Tibial nerve (tissue), 4 donors: Measurements from ENCODE around the gene BTN1A1.

Source experiments
- EP300 ChIP-seq, 2 donors: sonication (generic); formaldehyde crosslinking; IDR thresholded peaks; one replicate each; pipeline ENCODE4 v1.6.1; 2017; ENCODE audit warnings: antibody characterized with exemption in 2 of 2, mild to moderate bottlenecking in 1 of 2
- POLR2A ChIP-seq, 2 donors: fragments of 450-650 bp; IDR thresholded peaks; one replicate each; pipeline ENCODE4 v1.6.1; 2017; ENCODE audit warnings: antibody characterized with exemption in 2 of 2, mild to moderate bottlenecking in 2 of 2, moderate library complexity in 2 of 2
- TF ChIP-seq, protein P1 (sequence below), 5 experiments: fragments of 200-600 bp in 3 of 5; fragments of 450-650 bp in 2 of 5; sonication (generic) in 3 of 5; IDR thresholded peaks; one replicate each; pipeline ENCODE4 v1.5.1; 2016 to 2019; ENCODE audit warnings: antibody characterized with exemption in 5 of 5, mild to moderate bottlenecking in 3 of 5, moderate library complexity in 2 of 5

DNA sequence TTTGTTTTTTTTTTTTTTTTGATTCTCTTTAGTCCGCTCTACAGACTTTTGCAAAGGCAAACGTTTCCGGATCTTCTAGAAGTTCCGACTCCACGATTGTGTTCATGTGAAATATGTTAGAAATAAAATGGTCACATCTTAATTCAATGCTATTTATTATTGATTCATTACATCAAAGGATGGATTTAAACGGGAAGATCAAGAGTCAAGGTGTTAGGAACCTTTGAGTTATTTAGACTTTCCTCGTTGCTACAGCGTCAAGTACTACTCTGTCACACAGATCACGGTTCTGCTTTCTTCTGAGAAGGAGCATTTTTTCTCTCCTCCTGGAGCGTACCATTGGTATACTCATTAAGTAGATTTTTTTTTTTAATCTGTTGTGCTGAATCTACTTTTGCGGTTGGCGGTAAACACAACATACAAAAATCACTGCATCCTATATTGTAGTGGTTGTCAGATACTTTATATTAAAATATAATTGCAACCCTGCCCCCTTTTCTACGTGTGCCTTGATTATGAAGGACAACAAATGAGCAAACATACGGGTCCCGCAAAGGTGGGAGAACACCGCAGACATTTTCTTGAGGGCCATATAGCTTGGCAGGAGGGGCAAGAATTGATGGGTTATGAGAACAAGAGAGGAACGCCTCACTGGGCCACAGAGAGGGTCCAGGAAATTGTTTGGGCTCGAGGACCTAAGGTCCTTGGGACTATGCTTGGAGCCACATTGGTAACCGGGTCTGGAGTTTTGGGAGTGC is 55.6 kb downstream of the BTN1A1 start:
- TF ChIP-seq POLR2A (IDR thresholded peaks at IDR 0.05) (no peak), EP300 (IDR thresholded peaks at IDR 0.05) (no peak)
- TF ChIP-seq, protein P1, sequence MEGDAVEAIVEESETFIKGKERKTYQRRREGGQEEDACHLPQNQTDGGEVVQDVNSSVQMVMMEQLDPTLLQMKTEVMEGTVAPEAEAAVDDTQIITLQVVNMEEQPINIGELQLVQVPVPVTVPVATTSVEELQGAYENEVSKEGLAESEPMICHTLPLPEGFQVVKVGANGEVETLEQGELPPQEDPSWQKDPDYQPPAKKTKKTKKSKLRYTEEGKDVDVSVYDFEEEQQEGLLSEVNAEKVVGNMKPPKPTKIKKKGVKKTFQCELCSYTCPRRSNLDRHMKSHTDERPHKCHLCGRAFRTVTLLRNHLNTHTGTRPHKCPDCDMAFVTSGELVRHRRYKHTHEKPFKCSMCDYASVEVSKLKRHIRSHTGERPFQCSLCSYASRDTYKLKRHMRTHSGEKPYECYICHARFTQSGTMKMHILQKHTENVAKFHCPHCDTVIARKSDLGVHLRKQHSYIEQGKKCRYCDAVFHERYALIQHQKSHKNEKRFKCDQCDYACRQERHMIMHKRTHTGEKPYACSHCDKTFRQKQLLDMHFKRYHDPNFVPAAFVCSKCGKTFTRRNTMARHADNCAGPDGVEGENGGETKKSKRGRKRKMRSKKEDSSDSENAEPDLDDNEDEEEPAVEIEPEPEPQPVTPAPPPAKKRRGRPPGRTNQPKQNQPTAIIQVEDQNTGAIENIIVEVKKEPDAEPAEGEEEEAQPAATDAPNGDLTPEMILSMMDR (IDR thresholded peaks at IDR 0.05) = no peak
